ENCODE results near the gene SMAGP.

GRCh38 chr12:51214895-51215294 is 55.3 kb downstream of the SMAGP start:
- no peak for TF ChIP-seq CTCF (IDR thresholded peaks at IDR 0.05)
- no peak for TF ChIP-seq EP300 (IDR thresholded peaks at IDR 0.05)

Data from tibial nerve (tissue), 4 donors.